Fibroblast of lung (primary cell): Measurements from ENCODE around the gene G3BP2. TPM values are rescaled to one million over a fixed set of nuclear protein-coding genes. Genes with fewer than 3 reads are reported as not detected.

ENCODE experiments used
- DNase-seq, 2 donors: peaks; one replicate each; pipeline versions ENCODE4 v3.0.0 to v3.0.0-alpha.2; 2010; ENCODE audit warnings: low read depth in 2 of 2
- H2AFZ ChIP-seq: 2 replicates; pipeline ENCODE4 v1.5.1; 2012; ENCODE audit warnings: low read length, control low read depth, inconsistent platforms
- H3K27ac ChIP-seq: 2 replicates; pipeline ENCODE4 v1.5.1; 2011; ENCODE audit warnings: low read length, control low read depth; ENCODE audit not compliant: insufficient read depth
- H3K27me3 ChIP-seq: 2 replicates; pipeline ENCODE4 v1.5.1; 2011; ENCODE audit warnings: mild to moderate bottlenecking, low read length; ENCODE audit not compliant: control insufficient read depth, insufficient read depth
- H3K36me3 ChIP-seq: 2 replicates; pipeline ENCODE4 v1.5.1; 2011; ENCODE audit warnings: low read length; ENCODE audit not compliant: control insufficient read depth, insufficient read depth
- H3K4me1 ChIP-seq: 2 replicates; pipeline ENCODE4 v1.5.1; 2011; ENCODE audit warnings: low read length; ENCODE audit not compliant: control insufficient read depth, insufficient read depth; ENCODE audit errors: extremely low read depth
- H3K4me2 ChIP-seq: 2 replicates; pipeline ENCODE4 v1.5.1; 2011; ENCODE audit warnings: low read length, control low read depth; ENCODE audit not compliant: insufficient read depth; ENCODE audit errors: extremely low read depth
- H3K4me3 ChIP-seq, 4 experiments: fragments of 200-600 bp in 1 of 4; sonication (generic) in 1 of 4; replicated peaks in 1 of 4; 2 replicates each; pipeline ENCODE4 v1.5.1; 2011 to 2016; ENCODE audit warnings: low read length in 4 of 4, low read depth in 3 of 4, mild to moderate bottlenecking in 3 of 4, control low read depth in 2 of 4, inconsistent platforms in 1 of 4, mixed read lengths in 1 of 4; ENCODE audit not compliant: insufficient read depth in 1 of 4; ENCODE audit errors: control extremely low read depth in 1 of 4
- H3K79me2 ChIP-seq: 2 replicates; pipeline ENCODE4 v1.5.1; 2012; ENCODE audit warnings: mild to moderate bottlenecking, low read length, inconsistent platforms; ENCODE audit not compliant: control insufficient read depth, insufficient read depth
- H3K9ac ChIP-seq: 2 replicates; pipeline ENCODE4 v1.5.1; 2011; ENCODE audit warnings: mild to moderate bottlenecking, low read length, control low read depth; ENCODE audit not compliant: insufficient read depth
- H3K9me3 ChIP-seq: 2 replicates; pipeline ENCODE4 v1.5.1; 2012; ENCODE audit warnings: low read depth, low read length; ENCODE audit not compliant: control insufficient read depth, insufficient read depth
- H4K20me1 ChIP-seq: 2 replicates; pipeline ENCODE4 v1.5.1; 2011; ENCODE audit warnings: low read length; ENCODE audit not compliant: control insufficient read depth, insufficient read depth; ENCODE audit errors: extremely low read depth
- EZH2 ChIP-seq: IDR thresholded peaks from 2 replicates; pipeline ENCODE4 v1.5.1; 2012; ENCODE audit warnings: low read length, control low read depth, mild to moderate bottlenecking; ENCODE audit errors: missing control alignments
- polyA plus RNA-seq, 2 donors: library from polyadenylated mRNA; depleted of rRNA in 1 of 2; stranded (reverse) in 1 of 2; unstranded in 1 of 2; fragments of >200 nt; gene quantifications; 2 replicates each; pipeline ENCODE4 v1.2.1, GENCODE V29; 2011 to 2012; ENCODE audit warnings: missing spikeins in 1 of 2
- total RNA-seq: library from RNA; depleted of rRNA; stranded (reverse); fragments of >200 nt; gene quantifications from 2 replicates; pipeline ENCODE4 v1.2.1, GENCODE V29; 2014
- TF ChIP-seq, protein P1 (sequence below), 2 donors: IDR thresholded peaks in 1 of 2; conservative IDR thresholded peaks in 1 of 2; 1 replicate in 1 of 2; 2 replicates in 1 of 2; pipeline ENCODE4 v1.5.1; 2011 to 2012; ENCODE audit warnings: low read length in 2 of 2, control low read depth in 1 of 2, inconsistent platforms in 1 of 2, low read depth in 1 of 2, mild to moderate bottlenecking in 1 of 2

The G3BP2 gene
- total and polyA plus RNA-seq, 2 donors (not counting 1 experiment from before 2014, with no cell fraction given) = 143 TPM

GRCh38 chr4:75644095-75644494 lies 29.1 kb downstream of the G3BP2 start:
- no peaks in the 10 kb centered on the region for H3K27me3 ChIP-seq
- H3K4me1 ChIP-seq = no peaks in the 10 kb centered on the region
- H3K9me3 ChIP-seq = no peaks in the 10 kb centered on the region
- H3K9ac ChIP-seq = no peak overlapping the region
- no peaks in the 10 kb centered on the region for H3K79me2 ChIP-seq
- no peak overlapping the region for H2AFZ ChIP-seq
- H3K4me2 ChIP-seq = no peak overlapping the region
- DNase-seq = no peak
- H3K36me3 ChIP-seq = peaks cover 9% of the 10 kb centered on the region
- no peaks in the 10 kb centered on the region for H4K20me1 ChIP-seq
- H3K4me3 ChIP-seq = no peak overlapping the region
- H3K27ac ChIP-seq = no peak overlapping the region
- TF ChIP-seq, protein P1, sequence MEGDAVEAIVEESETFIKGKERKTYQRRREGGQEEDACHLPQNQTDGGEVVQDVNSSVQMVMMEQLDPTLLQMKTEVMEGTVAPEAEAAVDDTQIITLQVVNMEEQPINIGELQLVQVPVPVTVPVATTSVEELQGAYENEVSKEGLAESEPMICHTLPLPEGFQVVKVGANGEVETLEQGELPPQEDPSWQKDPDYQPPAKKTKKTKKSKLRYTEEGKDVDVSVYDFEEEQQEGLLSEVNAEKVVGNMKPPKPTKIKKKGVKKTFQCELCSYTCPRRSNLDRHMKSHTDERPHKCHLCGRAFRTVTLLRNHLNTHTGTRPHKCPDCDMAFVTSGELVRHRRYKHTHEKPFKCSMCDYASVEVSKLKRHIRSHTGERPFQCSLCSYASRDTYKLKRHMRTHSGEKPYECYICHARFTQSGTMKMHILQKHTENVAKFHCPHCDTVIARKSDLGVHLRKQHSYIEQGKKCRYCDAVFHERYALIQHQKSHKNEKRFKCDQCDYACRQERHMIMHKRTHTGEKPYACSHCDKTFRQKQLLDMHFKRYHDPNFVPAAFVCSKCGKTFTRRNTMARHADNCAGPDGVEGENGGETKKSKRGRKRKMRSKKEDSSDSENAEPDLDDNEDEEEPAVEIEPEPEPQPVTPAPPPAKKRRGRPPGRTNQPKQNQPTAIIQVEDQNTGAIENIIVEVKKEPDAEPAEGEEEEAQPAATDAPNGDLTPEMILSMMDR (conservative IDR thresholded peaks at IDR 0.05 in 1 of 2, IDR thresholded peaks at IDR 0.05 in 1 of 2; ENCODE audit: low read depth in 1 of 2, low read length in 2 of 2) = no peak
- TF ChIP-seq EZH2 = no peak

- no peak overlapping the region for H3K9ac ChIP-seq
- H2AFZ ChIP-seq = no peak overlapping the region
- H4K20me1 ChIP-seq = no peaks in the 10 kb centered on the region
- H3K27ac ChIP-seq = no peak overlapping the region
- H3K4me3 ChIP-seq = no peak overlapping the region
- H3K79me2 ChIP-seq = no peaks in the 10 kb centered on the region
- no peaks in the 10 kb centered on the region for H3K9me3 ChIP-seq
- H3K4me2 ChIP-seq = no peak overlapping the region
- TF ChIP-seq, protein P1 (conservative IDR thresholded peaks at IDR 0.05 in 1 of 2, IDR thresholded peaks at IDR 0.05 in 1 of 2; ENCODE audit: low read depth in 1 of 2, low read length in 2 of 2) = no peak
- TF ChIP-seq EZH2 = no peak
- peaks cover 9% of the 10 kb centered on the region for H3K36me3 ChIP-seq
- peak in 1 of 2 donors; percentile 44 for DNase-seq
- no peaks in the 10 kb centered on the region for H3K27me3 ChIP-seq
- H3K4me1 ChIP-seq = no peaks in the 10 kb centered on the region
Observed at GRCh38 chr4:75643651-75644050, 29.6 kb downstream of the G3BP2 start.

DNA sequence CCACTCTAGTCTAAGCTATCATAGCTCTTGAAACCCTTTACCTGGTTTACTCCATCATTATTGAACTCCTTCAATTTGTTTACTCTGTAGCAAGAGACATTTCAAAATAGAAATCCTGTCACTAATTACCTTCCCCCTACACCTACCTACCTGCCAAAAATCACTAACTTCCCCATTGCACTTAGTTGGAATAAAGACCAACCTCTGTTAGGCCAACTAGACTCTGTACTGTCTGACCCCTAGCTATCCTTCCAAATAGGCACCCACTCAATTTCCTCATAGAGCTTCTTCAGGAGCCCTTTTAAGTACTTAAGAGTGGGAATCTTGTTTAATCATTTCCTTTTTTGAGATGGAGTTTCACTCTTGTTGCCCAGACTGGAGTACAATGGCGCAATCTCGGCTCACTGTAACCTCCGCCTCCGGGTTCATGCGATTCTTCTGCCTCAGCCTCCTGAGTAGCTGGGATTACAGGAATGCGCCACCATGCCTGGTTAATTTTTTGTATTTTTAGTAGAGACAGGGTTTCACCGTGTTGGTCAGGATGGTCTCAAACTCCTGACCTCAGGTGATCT lies 34.0 kb downstream of the G3BP2 start:
- Histone ChIP-seq H4K20me1 (no peaks in the 10 kb centered on the region), H3K4me1 (peaks cover 2% of the 10 kb centered on the region), H3K27ac (no peak overlapping the region), H3K36me3 (no peaks in the 10 kb centered on the region), H3K9ac (no peak overlapping the region), H2AFZ (no peak overlapping the region), H3K4me3 (no peak overlapping the region), H3K4me2 (no peak overlapping the region), H3K27me3 (no peaks in the 10 kb centered on the region), H3K9me3 (no peaks in the 10 kb centered on the region), H3K79me2 (no peaks in the 10 kb centered on the region)
- DNase-seq = no peak
- TF ChIP-seq EZH2 = no peak
- TF ChIP-seq, protein P1 (conservative IDR thresholded peaks at IDR 0.05 in 1 of 2, IDR thresholded peaks at IDR 0.05 in 1 of 2; ENCODE audit: low read depth in 1 of 2, low read length in 2 of 2) = no peak
